HL-60 (cell line): ENCODE results near the gene SLC27A2.

ENCODE experiments used
- POLR2AphosphoS5 ChIP-seq: IDR thresholded peaks from 2 replicates; pipeline ENCODE4 v1.6.1; 2012; ENCODE audit warnings: low read depth
- TF ChIP-seq, protein P1 (sequence below): IDR thresholded peaks from one replicate; pipeline ENCODE4 v1.5.1; 2011; ENCODE audit warnings: low read length, control low read depth, inconsistent platforms; ENCODE audit not compliant: insufficient read depth

- TF ChIP-seq, protein P1, sequence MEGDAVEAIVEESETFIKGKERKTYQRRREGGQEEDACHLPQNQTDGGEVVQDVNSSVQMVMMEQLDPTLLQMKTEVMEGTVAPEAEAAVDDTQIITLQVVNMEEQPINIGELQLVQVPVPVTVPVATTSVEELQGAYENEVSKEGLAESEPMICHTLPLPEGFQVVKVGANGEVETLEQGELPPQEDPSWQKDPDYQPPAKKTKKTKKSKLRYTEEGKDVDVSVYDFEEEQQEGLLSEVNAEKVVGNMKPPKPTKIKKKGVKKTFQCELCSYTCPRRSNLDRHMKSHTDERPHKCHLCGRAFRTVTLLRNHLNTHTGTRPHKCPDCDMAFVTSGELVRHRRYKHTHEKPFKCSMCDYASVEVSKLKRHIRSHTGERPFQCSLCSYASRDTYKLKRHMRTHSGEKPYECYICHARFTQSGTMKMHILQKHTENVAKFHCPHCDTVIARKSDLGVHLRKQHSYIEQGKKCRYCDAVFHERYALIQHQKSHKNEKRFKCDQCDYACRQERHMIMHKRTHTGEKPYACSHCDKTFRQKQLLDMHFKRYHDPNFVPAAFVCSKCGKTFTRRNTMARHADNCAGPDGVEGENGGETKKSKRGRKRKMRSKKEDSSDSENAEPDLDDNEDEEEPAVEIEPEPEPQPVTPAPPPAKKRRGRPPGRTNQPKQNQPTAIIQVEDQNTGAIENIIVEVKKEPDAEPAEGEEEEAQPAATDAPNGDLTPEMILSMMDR = no peak
- no peak for TF ChIP-seq POLR2AphosphoS5
These were observed 13.6 kb upstream of the SLC27A2 start for GRCh38 chr15:50168379-50168778.
